Lower leg skin (tissue), 4 donors: ENCODE measurements around the gene EGFL7. TPM values are rescaled to one million over a fixed set of nuclear protein-coding genes. Genes with fewer than 3 reads are reported as not detected.

Source experiments
- DNase-seq, 2 donors: peaks; one replicate each; pipeline ENCODE4 v3.0.0-alpha.2; 2019; ENCODE audit warnings: low spot score in 2 of 2
- H3K4me3 ChIP-seq: fragments of 200-600 bp; sonication (generic); 2 replicates; pipeline ENCODE4 v1.5.1; 2017; ENCODE audit warnings: mild to moderate bottlenecking, low read depth; ENCODE audit not compliant: poor library complexity, severe bottlenecking
- CTCF ChIP-seq, 3 donors: fragments of 450-650 bp; IDR thresholded peaks; one replicate each; pipeline ENCODE4 v1.5.1; 2016; ENCODE audit warnings: antibody characterized with exemption in 3 of 3, mild to moderate bottlenecking in 3 of 3, moderate library complexity in 2 of 3
- POLR2A ChIP-seq, 2 donors: fragments of 450-650 bp; IDR thresholded peaks; one replicate each; pipeline ENCODE4 v1.6.1; 2016 to 2017; ENCODE audit warnings: antibody characterized with exemption in 2 of 2, mild to moderate bottlenecking in 1 of 2, moderate library complexity in 1 of 2
- WGBS, 2 donors: methylation state at CpG; one replicate each; pipeline ENCODE4 v1.1.5; 2018; 5-methylcytosine and 5-hydroxymethylcytosine counted together
- intact Hi-C: fragments of 100-400 bp; cut with DNase I; formaldehyde crosslinking; loops from one replicate; pipeline ENCODE4 v1.15.0; 2023; ENCODE audit warnings: low total_unique reads
- total RNA-seq, 4 donors: library from RNA; depleted of rRNA; stranded (reverse); fragments of >200 nt; gene quantifications; one replicate each; pipeline ENCODE4 v1.1.0, GENCODE V29; 2016

EGFL7 gene
- total RNA-seq, 4 donors from 2014 or later: 27.8 to 62.2 (median 46.2) TPM

- whole genome bisulfite sequencing, 2 donors: 70 to 75% methylated on average over 12 to 23 of the region's 29 CpGs
- no peak for TF ChIP-seq POLR2A (IDR thresholded peaks at IDR 0.05)
- TF ChIP-seq CTCF (IDR thresholded peaks at IDR 0.05): no peak
- intact Hi-C loops: no loop called here
- H3K4me3 ChIP-seq: no peak overlapping the region
- no peak for DNase-seq
These were observed 15.6 kb upstream of the EGFL7 start for GRCh38 chr9:136646827-136647711.

- DNase-seq: no peak
- no peak overlapping the region for H3K4me3 ChIP-seq
- intact Hi-C loops: no loop called here
- no peak for TF ChIP-seq CTCF (IDR thresholded peaks at IDR 0.05)
- TF ChIP-seq POLR2A (IDR thresholded peaks at IDR 0.05): no peak
- 26 to 38% methylated on average over 16 of the region's 16 CpGs for WGBS, 2 donors
These were observed 14.0 kb upstream of the EGFL7 start for GRCh38 chr9:136648751-136649150.

- intact Hi-C loops: no loop called here
- DNase-seq: no peak
- 93% methylated on average over 8 of the region's 8 CpGs for WGBS, 2 donors
- TF ChIP-seq POLR2A (IDR thresholded peaks at IDR 0.05): no peak
- no peak for TF ChIP-seq CTCF (IDR thresholded peaks at IDR 0.05)
- no peak overlapping the region for H3K4me3 ChIP-seq
These were observed 12.7 kb upstream of the EGFL7 start for GRCh38 chr9:136650021-136650420.

- intact Hi-C loops: no loop called here
These were observed 12.1 kb upstream of the EGFL7 start for GRCh38 chr9:136650648-136651047.

GRCh38 chr9:136651860-136652259, 10.9 kb upstream of the EGFL7 start:
- WGBS, 2 donors: 90 to 91% methylated on average over 11 of the region's 11 CpGs
- H3K4me3 ChIP-seq: no peak overlapping the region
- no peak for TF ChIP-seq POLR2A (IDR thresholded peaks at IDR 0.05)
- TF ChIP-seq CTCF (IDR thresholded peaks at IDR 0.05): no peak
- intact Hi-C loops: no loop called here
- no peak for DNase-seq

More at GRCh38 chr9:136650648-136651047, 12.1 kb upstream of the EGFL7 start:
- no peak for DNase-seq
- no peak for TF ChIP-seq POLR2A (IDR thresholded peaks at IDR 0.05)
- TF ChIP-seq CTCF (IDR thresholded peaks at IDR 0.05): no peak
- no peak overlapping the region for H3K4me3 ChIP-seq
- 76 to 80% methylated on average over 10 of the region's 10 CpGs for WGBS, 2 donors
